Nephron (organoid): ENCODE results near the gene RAB27A.

Experiments used
- H3K27ac Mint-ChIP-seq, 3 experiments: 2 replicates each; pipeline ENCODE4 v1.8.0; 2020; ENCODE audit warnings: mixed read lengths in 3 of 3, mild to moderate bottlenecking in 2 of 3, moderate library complexity in 1 of 3
- H3K27me3 Mint-ChIP-seq: 2 replicates; pipeline ENCODE4 v1.8.0; 2021; ENCODE audit warnings: low read depth, mild to moderate bottlenecking, moderate library complexity, mixed read lengths
- H3K36me3 Mint-ChIP-seq: 2 replicates; pipeline ENCODE4 v1.8.0; 2020; ENCODE audit warnings: low read depth, mixed read lengths
- H3K4me1 Mint-ChIP-seq: 2 replicates; pipeline ENCODE4 v1.8.0; 2020; ENCODE audit warnings: mixed read lengths
- H3K4me3 Mint-ChIP-seq, 3 experiments: 2 replicates each; pipeline ENCODE4 v1.8.0; 2020; ENCODE audit warnings: mild to moderate bottlenecking in 3 of 3, mixed read lengths in 3 of 3, moderate library complexity in 2 of 3
- H3K9me3 Mint-ChIP-seq: 2 replicates; pipeline ENCODE4 v1.8.0; 2020; ENCODE audit warnings: mixed read lengths
- CTCF ChIP-seq, 3 experiments: fragments of 200-600 bp; sonication (generic); IDR thresholded peaks; one replicate each; pipeline ENCODE4 v1.5.0; 2021; ENCODE audit warnings: antibody characterized with exemption in 3 of 3; ENCODE audit not compliant: unreplicated experiment in 3 of 3

RAB27A gene

DNA sequence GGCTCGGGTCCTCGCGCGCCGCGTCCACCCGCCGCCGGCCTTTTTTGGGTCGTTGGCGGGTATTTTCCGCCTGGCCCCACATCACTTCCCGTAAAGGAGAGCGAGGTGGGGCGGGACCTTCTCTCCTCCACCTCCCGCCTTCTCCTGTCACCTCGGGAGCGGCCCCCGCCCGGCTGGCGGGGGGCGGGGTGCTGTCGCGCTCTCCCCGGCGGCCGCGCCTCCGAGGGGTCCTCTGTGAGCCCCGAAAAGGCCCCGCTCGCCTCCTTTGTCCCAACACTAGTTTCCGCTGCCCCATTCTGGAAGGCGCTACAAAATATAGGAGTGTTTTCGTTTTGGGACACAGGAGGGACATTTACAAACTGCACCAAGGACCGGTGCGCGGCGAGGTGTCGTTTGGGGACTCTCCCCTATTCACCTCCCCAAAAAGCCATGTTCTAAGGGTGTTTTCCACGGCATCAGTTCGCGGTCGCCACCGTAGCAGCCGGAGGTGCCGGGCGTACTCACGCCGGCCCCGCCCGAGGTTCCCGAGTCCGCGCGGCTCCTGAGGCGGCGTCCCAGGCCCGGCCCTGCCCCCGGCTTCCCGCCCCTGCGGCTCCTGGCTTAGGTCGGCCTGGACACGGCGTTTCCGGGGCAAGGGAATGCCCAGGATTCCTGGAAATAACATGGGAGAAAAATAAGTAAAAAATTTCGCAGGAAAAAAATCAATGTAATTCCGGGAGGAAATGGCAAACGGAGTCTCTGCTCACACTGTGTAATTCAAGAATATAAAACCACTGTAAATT lies at the start of gene RAB27A:
TSS of gene RAB27A (minus strand) at position 68 of the 782 bp plus-strand sequence. CDS start 54,879 bp downstream, outside the sequence.
- no peak for TF ChIP-seq CTCF (IDR thresholded peaks at IDR 0.05; ENCODE audit: unreplicated experiment in 3 of 3)
- H3K27ac Mint-ChIP-seq, result peak within 1 kb of the TSS; percentile 85 to 95 (median 94)
- peak within 1 kb of the TSS; percentile 88 to 94 (median 93) for H3K4me3 Mint-ChIP-seq
- no peaks in the 10 kb centered on the region for H3K27me3 Mint-ChIP-seq
- peaks cover 4% of the 10 kb centered on the region for H3K36me3 Mint-ChIP-seq
- H3K4me1 Mint-ChIP-seq, result no peaks in the 10 kb centered on the region
- no peaks in the 10 kb centered on the region for H3K9me3 Mint-ChIP-seq

DNA sequence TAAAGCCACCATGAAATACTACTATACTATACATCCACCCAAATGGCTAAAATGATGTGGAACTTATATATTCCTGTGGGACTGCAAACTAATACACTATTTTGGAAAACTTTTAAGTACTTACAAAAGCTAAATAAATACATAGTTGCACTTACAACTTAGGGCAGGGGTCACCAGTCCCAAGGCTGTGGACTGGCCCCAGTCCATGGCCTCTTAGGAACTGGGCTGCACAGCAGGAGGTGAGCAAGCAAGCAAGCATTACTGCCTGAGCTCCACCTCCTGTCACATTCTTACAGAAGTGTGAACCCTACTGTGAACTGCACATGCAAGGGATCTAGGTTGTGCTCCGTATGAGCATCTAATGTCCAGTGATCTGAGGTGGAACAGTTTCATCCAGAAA lies 47.5 kb upstream of the RAB27A start:
- no peak overlapping the region for H3K4me3 Mint-ChIP-seq
- no peaks in the 10 kb centered on the region for H3K4me1 Mint-ChIP-seq
- H3K9me3 Mint-ChIP-seq, result no peaks in the 10 kb centered on the region
- peaks cover 5% of the 10 kb centered on the region for H3K36me3 Mint-ChIP-seq
- H3K27me3 Mint-ChIP-seq, result no peaks in the 10 kb centered on the region
- no peak overlapping the region for H3K27ac Mint-ChIP-seq
- TF ChIP-seq CTCF (IDR thresholded peaks at IDR 0.05; ENCODE audit: unreplicated experiment in 3 of 3), result no peak

- no peak for TF ChIP-seq CTCF (IDR thresholded peaks at IDR 0.05; ENCODE audit: unreplicated experiment in 3 of 3)
- Mint-ChIP-seq H3K27ac (no peak overlapping the region), H3K27me3 (no peaks in the 10 kb centered on the region), H3K36me3 (peaks cover 15% of the 10 kb centered on the region), H3K4me1 (no peaks in the 10 kb centered on the region), H3K4me3 (no peak overlapping the region), H3K9me3 (no peaks in the 10 kb centered on the region)
Observed at GRCh38 chr15:55334997-55335396, 45.4 kb upstream of the RAB27A start.

GRCh38 chr15:55334371-55334770 lies 44.8 kb upstream of the RAB27A start:
- H3K27me3 Mint-ChIP-seq, result no peaks in the 10 kb centered on the region
- no peaks in the 10 kb centered on the region for H3K4me1 Mint-ChIP-seq
- no peak overlapping the region for H3K4me3 Mint-ChIP-seq
- H3K27ac Mint-ChIP-seq, result no peak overlapping the region
- no peak for TF ChIP-seq CTCF (IDR thresholded peaks at IDR 0.05; ENCODE audit: unreplicated experiment in 3 of 3)
- no peaks in the 10 kb centered on the region for H3K9me3 Mint-ChIP-seq
- peaks cover 15% of the 10 kb centered on the region for H3K36me3 Mint-ChIP-seq

GRCh38 chr15:55327387-55327786 lies 37.8 kb upstream of the RAB27A start:
- peaks cover 19% of the 10 kb centered on the region for H3K36me3 Mint-ChIP-seq
- H3K4me3 Mint-ChIP-seq, result no peak overlapping the region
- no peaks in the 10 kb centered on the region for H3K9me3 Mint-ChIP-seq
- no peak overlapping the region for H3K27ac Mint-ChIP-seq
- no peak for TF ChIP-seq CTCF (IDR thresholded peaks at IDR 0.05; ENCODE audit: unreplicated experiment in 3 of 3)
- no peaks in the 10 kb centered on the region for H3K27me3 Mint-ChIP-seq
- H3K4me1 Mint-ChIP-seq, result no peaks in the 10 kb centered on the region

DNA sequence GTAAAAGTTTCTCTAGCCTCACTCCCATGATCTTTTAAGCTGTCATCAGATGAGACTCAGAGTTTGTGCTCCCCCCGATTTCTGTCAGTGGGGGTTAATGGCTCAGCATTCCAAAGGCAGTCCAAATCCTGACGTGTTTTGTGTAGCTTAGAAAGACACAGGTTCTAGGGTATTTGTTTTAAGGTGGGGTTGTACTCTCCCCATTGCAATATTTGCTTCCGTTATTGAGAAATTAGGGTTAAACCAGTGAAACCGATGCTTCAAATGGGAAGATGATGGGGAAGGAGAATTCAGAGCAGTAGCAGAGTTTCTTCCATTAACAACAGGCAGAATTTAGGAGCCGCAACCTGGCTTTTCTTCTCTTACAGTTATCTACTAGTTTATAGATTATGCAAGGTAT lies 32.9 kb upstream of the RAB27A start:
- no peak overlapping the region for H3K4me3 Mint-ChIP-seq
- no peak overlapping the region for H3K27ac Mint-ChIP-seq
- no peaks in the 10 kb centered on the region for H3K27me3 Mint-ChIP-seq
- peaks cover 16% of the 10 kb centered on the region for H3K4me1 Mint-ChIP-seq
- peaks cover 6% of the 10 kb centered on the region for H3K36me3 Mint-ChIP-seq
- H3K9me3 Mint-ChIP-seq, result no peaks in the 10 kb centered on the region
- TF ChIP-seq CTCF (IDR thresholded peaks at IDR 0.05; ENCODE audit: unreplicated experiment in 3 of 3), result no peak
